RWPE2 (cell line): Measurements from ENCODE around the gene HMCES.

ENCODE experiments used
- ATAC-seq: fragments of 200-7000 bp; cut with Tn5 transposase; 3 replicates; pipeline ENCODE4 v1.9.1; 2021; ENCODE audit warnings: low read depth
- DNase-seq: peaks from one replicate; pipeline ENCODE4 v3.0.0-alpha.2; 2020; ENCODE audit warnings: low spot score
- H3K27ac ChIP-seq: fragments of 450-650 bp; 2 replicates; pipeline ENCODE4 v1.5.1; 2017; ENCODE audit warnings: mild to moderate bottlenecking; ENCODE audit not compliant: poor library complexity, severe bottlenecking
- H3K27me3 ChIP-seq: fragments of 250-450 bp; sonication (Bioruptor Pico); 2 replicates; pipeline ENCODE4 v1.5.1; 2021; ENCODE audit warnings: mild to moderate bottlenecking, moderate library complexity; ENCODE audit not compliant: insufficient read depth, poor library complexity, severe bottlenecking
- H3K36me3 ChIP-seq: fragments of 250-450 bp; sonication (Bioruptor Pico); 2 replicates; pipeline ENCODE4 v1.5.1; 2020; ENCODE audit warnings: low read depth, mild to moderate bottlenecking, moderate library complexity
- H3K4me1 ChIP-seq: fragments of 250-450 bp; sonication (Bioruptor Pico); 2 replicates; pipeline ENCODE4 v1.5.1; 2021; ENCODE audit warnings: mild to moderate bottlenecking, moderate library complexity; ENCODE audit not compliant: insufficient read depth, poor library complexity, severe bottlenecking
- H3K4me3 ChIP-seq: fragments of 250-450 bp; sonication (Bioruptor Pico); 2 replicates; pipeline ENCODE4 v1.5.1; 2021; ENCODE audit warnings: mild to moderate bottlenecking, moderate library complexity; ENCODE audit not compliant: severe bottlenecking
- H3K9me3 ChIP-seq: fragments of 250-450 bp; sonication (Bioruptor Pico); 2 replicates; pipeline ENCODE4 v1.5.1; 2021; ENCODE audit warnings: mild to moderate bottlenecking, moderate library complexity; ENCODE audit not compliant: severe bottlenecking
- CTCF ChIP-seq: fragments of 450-650 bp; IDR thresholded peaks from one replicate; pipeline ENCODE4 v1.5.1; 2017; ENCODE audit warnings: mild to moderate bottlenecking, moderate library complexity; ENCODE audit not compliant: poor library complexity, severe bottlenecking

HMCES gene

GRCh38 chr3:129266651-129267050, 12.0 kb upstream of the HMCES start:
- Histone ChIP-seq H3K4me3 (no peak overlapping the region), H3K27me3 (no peaks in the 10 kb centered on the region), H3K4me1 (no peaks in the 10 kb centered on the region), H3K9me3 (no peaks in the 10 kb centered on the region), H3K36me3 (peaks cover 97% of the 10 kb centered on the region), H3K27ac (no peak overlapping the region)
- no peak for TF ChIP-seq CTCF
- no peak for ATAC-seq
- DNase-seq: no peak

DNA sequence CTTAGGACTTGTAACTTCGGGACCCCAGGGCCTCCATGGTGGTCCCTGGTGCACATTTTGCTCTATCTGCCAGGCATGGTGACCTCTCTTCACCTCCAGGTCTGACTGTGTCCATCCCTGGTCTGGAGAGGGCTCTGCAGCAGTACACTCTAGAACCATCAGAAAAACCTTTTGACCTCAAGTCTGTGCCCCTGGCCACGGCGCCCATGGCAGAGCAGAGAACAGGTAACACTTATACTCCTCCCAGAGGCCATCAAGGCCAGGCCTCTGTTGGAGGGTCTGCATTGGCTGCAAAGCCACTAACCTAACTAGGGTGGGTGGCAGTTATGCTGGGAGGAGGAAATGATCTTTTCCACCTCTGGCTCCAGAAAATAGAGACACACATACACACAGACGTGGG, 10.3 kb upstream of the HMCES start:
- H3K4me3 ChIP-seq: no peak overlapping the region
- H3K9me3 ChIP-seq: no peaks in the 10 kb centered on the region
- H3K4me1 ChIP-seq: no peaks in the 10 kb centered on the region
- H3K27ac ChIP-seq: no peak overlapping the region
- no peaks in the 10 kb centered on the region for H3K27me3 ChIP-seq
- no peak for TF ChIP-seq CTCF
- H3K36me3 ChIP-seq: peaks cover 100% of the 10 kb centered on the region
- ATAC-seq (no peak), DNase-seq (no peak)

DNA sequence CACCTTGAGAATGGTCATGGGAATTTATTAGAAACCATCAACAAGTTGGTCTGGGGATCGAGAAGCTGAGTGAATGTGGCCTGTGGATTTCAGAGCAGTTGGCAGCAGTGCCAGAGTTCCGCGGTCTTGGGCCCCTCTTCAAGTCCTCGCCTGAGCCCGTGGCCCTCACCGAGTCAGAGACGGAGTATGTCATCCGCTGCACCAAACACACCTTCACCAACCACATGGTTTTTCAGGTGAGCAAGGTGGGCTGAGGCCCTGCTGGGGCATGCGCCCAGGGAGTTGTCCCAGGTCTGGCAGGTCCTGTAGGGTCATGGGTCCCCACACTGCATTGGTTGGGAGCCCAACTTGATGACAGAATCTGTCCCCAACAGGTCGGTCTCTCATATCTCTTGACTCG, 7.0 kb upstream of the HMCES start:
- Histone ChIP-seq H3K27ac (no peak overlapping the region), H3K4me1 (no peaks in the 10 kb centered on the region), H3K9me3 (no peaks in the 10 kb centered on the region), H3K4me3 (no peak overlapping the region), H3K36me3 (peaks cover 97% of the 10 kb centered on the region), H3K27me3 (no peaks in the 10 kb centered on the region)
- no peak for DNase-seq
- no peak for TF ChIP-seq CTCF
- no peak for ATAC-seq

GRCh38 chr3:129276385-129276784, 2.3 kb upstream of the HMCES start:
- H3K36me3 ChIP-seq: peaks cover 75% of the 10 kb centered on the region
- H3K4me1 ChIP-seq: peaks cover 10% of the 10 kb centered on the region

More at GRCh38 chr3:129276385-129276784, 2.3 kb upstream of the HMCES start:
- Histone ChIP-seq H3K9me3 (no peaks in the 10 kb centered on the region), H3K4me3 (no peak overlapping the region), H3K27me3 (no peaks in the 10 kb centered on the region), H3K27ac (no peak overlapping the region)
- DNase-seq (no peak), ATAC-seq (no peak)
- TF ChIP-seq CTCF: no peak
